GM12878 (cell line): ENCODE measurements around the gene ZC3H10. TPM values are rescaled to one million over a fixed set of nuclear protein-coding genes. Genes with fewer than 3 reads are reported as not detected.

Source experiments
- ATAC-seq: fragments of 200-7000 bp; cut with Tn5 transposase; 3 replicates; pipeline ENCODE4 v1.9.1; 2020; ENCODE audit warnings: mild to moderate bottlenecking, moderate library complexity
- BruUV-seq: library from RNA; stranded (reverse); fragments of 400-500 nt; replicated peaks from 2 replicates; lab custom pipeline; 2021; lab: Mats Ljungman, UMichigan
- CTCF ChIA-PET: fragments of 300-600 bp; sonication (Branson Sonifier 250); formaldehyde crosslinking; extraction: SDS; loops from one replicate; lab custom pipeline; 2021; ENCODE audit warnings: inconsistent platforms; lab: Yijun Ruan, JAX
- POLR2A ChIA-PET: fragments of 350-600 bp; formaldehyde crosslinking; extraction: SDS; loops from one replicate; lab custom pipeline; 2021; ENCODE audit warnings: inconsistent platforms; lab: Charles Lee
- RAD21 ChIA-PET: fragments of 300-600 bp; sonication (Branson Sonifier 250); formaldehyde crosslinking; loops from one replicate; lab custom pipeline; 2023; ENCODE audit warnings: antibody characterized with exemption; ENCODE audit not compliant: unreplicated experiment; lab: Charles Lee
- SMC1A ChIA-PET: fragments of 300-600 bp; sonication (Branson Sonifier 250); formaldehyde crosslinking; loops from one replicate; lab custom pipeline; 2023; ENCODE audit not compliant: unreplicated experiment, uncharacterized antibody; lab: Charles Lee
- DNase-seq: peaks from one replicate; pipeline ENCODE4 v3.0.0-alpha.2; 2011; ENCODE audit warnings: low read depth, low spot score
- FAIRE-seq: peaks from 3 replicates; lab custom pipeline; 2011; peaks lifted over from hg19 to GRCh38; lab: Jason Lieb, UNC
- H2AFZ ChIP-seq: 2 replicates; pipeline ENCODE4 v1.6.0; 2011; ENCODE audit warnings: low read depth, low read length, control low read depth; ENCODE audit not compliant: control insufficient read depth
- H3K27ac ChIP-seq: 2 replicates; pipeline ENCODE4 v1.5.1; 2011; ENCODE audit warnings: control low read depth; ENCODE audit not compliant: control insufficient read depth, insufficient read depth
- H3K27me3 ChIP-seq, 2 experiments: replicated peaks in 1 of 2; 2 replicates each; pipeline versions ENCODE4 v1.6.0 to v1.6.1; 2011; ENCODE audit warnings: low read length in 1 of 2; ENCODE audit not compliant: control insufficient read depth in 2 of 2, insufficient read depth in 2 of 2
- H3K36me3 ChIP-seq, 2 experiments: 2 replicates each; pipeline ENCODE4 v1.5.1; 2011; ENCODE audit warnings: low read length in 1 of 2; ENCODE audit not compliant: control insufficient read depth in 2 of 2, insufficient read depth in 2 of 2
- H3K4me1 ChIP-seq: 2 replicates; pipeline ENCODE4 v1.6.1; 2011; ENCODE audit warnings: mild to moderate bottlenecking, low read length, moderate library complexity, mixed read lengths; ENCODE audit not compliant: control insufficient read depth, insufficient read depth
- H3K4me2 ChIP-seq: 2 replicates; pipeline ENCODE4 v1.6.0; 2011; ENCODE audit warnings: control low read depth; ENCODE audit not compliant: control insufficient read depth, insufficient read depth
- H3K4me3 ChIP-seq: fragments of 200-600 bp; sonication (generic); 2 replicates; pipeline ENCODE4 v1.5.1; 2016
- H3K79me2 ChIP-seq: 2 replicates; pipeline ENCODE4 v1.6.0; 2011; ENCODE audit warnings: low read length; ENCODE audit not compliant: control insufficient read depth, insufficient read depth
- H3K9ac ChIP-seq: 2 replicates; pipeline ENCODE4 v1.8.0; 2011; ENCODE audit warnings: low read length, control low read depth, mixed read lengths; ENCODE audit not compliant: control insufficient read depth, insufficient read depth
- H3K9me3 ChIP-seq: replicated peaks from 3 replicates; pipeline ENCODE4 v1.5.1; 2011; ENCODE audit warnings: mild to moderate bottlenecking, low read length; ENCODE audit not compliant: control insufficient read depth, insufficient read depth
- H4K20me1 ChIP-seq: 2 replicates; pipeline ENCODE4 v1.6.0; 2011; ENCODE audit not compliant: control insufficient read depth, insufficient read depth
- CBFB ChIP-seq: IDR thresholded peaks from 2 replicates; pipeline ENCODE4 v1.6.1; 2016; ENCODE audit warnings: antibody characterized with exemption, low read depth
- CEBPZ ChIP-seq: fragments of 150-350 bp; IDR thresholded peaks from 2 replicates; pipeline ENCODE4 v1.6.1; 2016; ENCODE audit warnings: low read depth, low read length
- CREB1 ChIP-seq: IDR thresholded peaks from 2 replicates; pipeline ENCODE4 v1.6.1; 2012; ENCODE audit warnings: low read depth, mild to moderate bottlenecking, inconsistent platforms
- HDAC2 ChIP-seq: fragments of 200-600 bp; sonication (generic); IDR thresholded peaks from 2 replicates; pipeline ENCODE4 v1.6.1; 2017
- HDAC6 ChIP-seq: fragments of 200-600 bp; sonication (generic); IDR thresholded peaks from one replicate; pipeline ENCODE4 v1.8.0; 2017; ENCODE audit warnings: antibody characterized with exemption; ENCODE audit not compliant: unreplicated experiment
- KAT2A ChIP-seq: conservative IDR thresholded peaks from 2 replicates; pipeline ENCODE4 v1.6.1; 2011; ENCODE audit warnings: low read depth, low read length; ENCODE audit not compliant: control insufficient read depth
- NR2C2 ChIP-seq: IDR thresholded peaks from 2 replicates; pipeline ENCODE4 v1.6.1; 2011; ENCODE audit warnings: borderline replicate concordance, low read depth; ENCODE audit not compliant: control insufficient read depth, insufficient read length
- PAX5 ChIP-seq: IDR thresholded peaks from 2 replicates; pipeline ENCODE4 v1.6.1; 2011; ENCODE audit warnings: low read depth, low read length, borderline replicate concordance
- RAD51 ChIP-seq: fragments of 450-650 bp; IDR thresholded peaks from 2 replicates; pipeline ENCODE4 v1.6.1; 2016; ENCODE audit warnings: moderate library complexity, mild to moderate bottlenecking, inconsistent platforms
- RFX5 ChIP-seq: IDR thresholded peaks from 2 replicates; pipeline ENCODE4 v1.6.1; 2011; ENCODE audit warnings: low read depth, low read length, improper control_type of control experiment
- SKIL ChIP-seq: fragments of 450-650 bp; IDR thresholded peaks from 2 replicates; pipeline ENCODE4 v1.6.1; 2017; ENCODE audit warnings: mild to moderate bottlenecking, low read depth, inconsistent platforms; ENCODE audit not compliant: poor library complexity, severe bottlenecking
- SREBF2 ChIP-seq: IDR thresholded peaks from 2 replicates; pipeline ENCODE4 v1.6.1; 2012; ENCODE audit warnings: mild to moderate bottlenecking, low read length
- TAF1 ChIP-seq: IDR thresholded peaks from 2 replicates; pipeline ENCODE4 v1.6.1; 2011; ENCODE audit warnings: mild to moderate bottlenecking, low read depth, low read length, borderline replicate concordance
- TBL1XR1 ChIP-seq: IDR thresholded peaks from 2 replicates; pipeline ENCODE4 v1.6.1; 2012; ENCODE audit warnings: low read depth, low read length, improper control_type of control experiment
- ZNF24 ChIP-seq: fragments of 450-650 bp; IDR thresholded peaks from 2 replicates; pipeline ENCODE4 v1.6.1; 2017; ENCODE audit warnings: antibody characterized with exemption, mild to moderate bottlenecking
- WGBS: methylation state at CpG from one replicate; pipeline ENCODE4 v1.1.6; 2016; ENCODE audit warnings: low lambda C conversion rate; ENCODE audit not compliant: insufficient replicate concordance, insufficient coverage; ENCODE audit errors: missing lambda C conversion rate; 5-methylcytosine and 5-hydroxymethylcytosine counted together
- in situ Hi-C: fragments of 300-500 bp; cut with MboI; formaldehyde crosslinking; loops from 9 replicates; pipeline ENCODE4 v1.14.3; 2018; ENCODE audit warnings: mixed read lengths
- intact Hi-C: fragments of 100-400 bp; cut with micrococcal nuclease; formaldehyde crosslinking; loops from one replicate; pipeline ENCODE4 v1.14.2; 2022; ENCODE audit not compliant: unreplicated experiment
- polyA plus RNA-seq, 11 experiments: library from polyadenylated mRNA; depleted of rRNA in 4 of 11; unstranded in 6 of 11; stranded (reverse) in 5 of 11; fragments of >200 nt; fragmentation: Nextera tagmentation in 4 of 11; fragmentation: Illumina TruSeq in 1 of 11; extraction: Ambion mirVana in 4 of 11; extraction: Trizol in 1 of 11; gene quantifications; 1 replicate in 1 of 11; 2 replicates in 10 of 11; pipeline versions ENCODE4 v1.2.1 to v1.2.3, GENCODE V29; 2011 to 2016; ENCODE audit warnings: inconsistent platforms in 2 of 11, missing spikeins in 2 of 11, low read depth in 1 of 11
- total RNA-seq, 4 experiments: library from RNA; depleted of rRNA in 3 of 4; stranded (reverse); fragments of >200 nt in 3 of 4; fragmentation: Illumina TruSeq in 1 of 4; extraction: Trizol in 1 of 4; gene quantifications; 2 replicates each; pipeline versions ENCODE4 v1.2.1 to v1.2.3, GENCODE V29; 2013 to 2021
- TF ChIP-seq, protein P1 (sequence below), 3 experiments: IDR thresholded peaks in 2 of 3; conservative IDR thresholded peaks in 1 of 3; 2 replicates each; pipeline ENCODE4 v1.5.1; 2011; ENCODE audit warnings: low read depth in 3 of 3, low read length in 3 of 3, mild to moderate bottlenecking in 3 of 3, control low read depth in 2 of 3, moderate library complexity in 2 of 3, inconsistent platforms in 1 of 3, mixed read lengths in 1 of 3; ENCODE audit not compliant: control insufficient read depth in 2 of 3, insufficient read depth in 1 of 3; ENCODE audit errors: extremely low read depth in 1 of 3
- TF ChIP-seq, protein P2 (sequence below): IDR thresholded peaks from 2 replicates; pipeline ENCODE4 v1.6.1; 2011; ENCODE audit warnings: low read depth, low read length, improper control_type of control experiment, borderline replicate concordance

Gene ZC3H10
- total and polyA plus RNA-seq, 10 of the 15 experiments (the other 5 are each of a cell fraction or from before 2014, with no cell fraction given), result 0.56 to 6.4 (median 3.7) TPM

GRCh38 chr12:56098592-56098991 is 19.5 kb upstream of the ZC3H10 start:
- ChIA-PET POLR2A (interaction anchor here (0.7 kb wide), 1 partner anchor 12 kb away, joined by 5 read pairs; no protein-coding TSS in a partner anchor), SMC1A (no interaction called here), RAD21 (no interaction called here), CTCF (interaction anchor here (0.6 kb wide), 1 partner anchor 63 kb away, joined by 3 read pairs; no protein-coding TSS in a partner anchor)
- Histone ChIP-seq H4K20me1 (no peaks in the 10 kb centered on the region), H3K36me3 (no peaks in the 10 kb centered on the region), H2AFZ (no peak overlapping the region), H3K4me1 (no peaks in the 10 kb centered on the region), H3K9me3 (no peaks in the 10 kb centered on the region), H3K4me3 (no peak overlapping the region), H3K79me2 (no peaks in the 10 kb centered on the region), H3K27ac (no peak overlapping the region), H3K4me2 (no peak overlapping the region), H3K27me3 (peaks cover 0 to 7% of the 10 kb centered on the region in 2 experiments; a peak in 2 of 4 replicates), H3K9ac (no peak overlapping the region)
- intact Hi-C loops (no loop called here), in situ Hi-C loops (no loop called here)
- no peak for FAIRE-seq
- DNase-seq, result no peak
- BruUV-seq, result no TSS peak
- no peak for ATAC-seq
- 36% methylated on average over 3 of the region's 3 CpGs for WGBS
- no peak for TF ChIP-seq KAT2A
- TF ChIP-seq CEBPZ, result no peak
- TF ChIP-seq TBL1XR1, result no peak
- TF ChIP-seq HDAC2, result no peak
- TF ChIP-seq, protein P1, sequence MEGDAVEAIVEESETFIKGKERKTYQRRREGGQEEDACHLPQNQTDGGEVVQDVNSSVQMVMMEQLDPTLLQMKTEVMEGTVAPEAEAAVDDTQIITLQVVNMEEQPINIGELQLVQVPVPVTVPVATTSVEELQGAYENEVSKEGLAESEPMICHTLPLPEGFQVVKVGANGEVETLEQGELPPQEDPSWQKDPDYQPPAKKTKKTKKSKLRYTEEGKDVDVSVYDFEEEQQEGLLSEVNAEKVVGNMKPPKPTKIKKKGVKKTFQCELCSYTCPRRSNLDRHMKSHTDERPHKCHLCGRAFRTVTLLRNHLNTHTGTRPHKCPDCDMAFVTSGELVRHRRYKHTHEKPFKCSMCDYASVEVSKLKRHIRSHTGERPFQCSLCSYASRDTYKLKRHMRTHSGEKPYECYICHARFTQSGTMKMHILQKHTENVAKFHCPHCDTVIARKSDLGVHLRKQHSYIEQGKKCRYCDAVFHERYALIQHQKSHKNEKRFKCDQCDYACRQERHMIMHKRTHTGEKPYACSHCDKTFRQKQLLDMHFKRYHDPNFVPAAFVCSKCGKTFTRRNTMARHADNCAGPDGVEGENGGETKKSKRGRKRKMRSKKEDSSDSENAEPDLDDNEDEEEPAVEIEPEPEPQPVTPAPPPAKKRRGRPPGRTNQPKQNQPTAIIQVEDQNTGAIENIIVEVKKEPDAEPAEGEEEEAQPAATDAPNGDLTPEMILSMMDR (IDR thresholded peaks at IDR 0.05 in 2 of 3, conservative IDR thresholded peaks at IDR 0.05 in 1 of 3; ENCODE audit: control insufficient read depth in 2 of 3, extremely low read depth in 1 of 3, insufficient read depth in 1 of 3, low read depth in 3 of 3, low read length in 3 of 3), result no peak
- TF ChIP-seq PAX5, result no peak
- TF ChIP-seq, protein P2, sequence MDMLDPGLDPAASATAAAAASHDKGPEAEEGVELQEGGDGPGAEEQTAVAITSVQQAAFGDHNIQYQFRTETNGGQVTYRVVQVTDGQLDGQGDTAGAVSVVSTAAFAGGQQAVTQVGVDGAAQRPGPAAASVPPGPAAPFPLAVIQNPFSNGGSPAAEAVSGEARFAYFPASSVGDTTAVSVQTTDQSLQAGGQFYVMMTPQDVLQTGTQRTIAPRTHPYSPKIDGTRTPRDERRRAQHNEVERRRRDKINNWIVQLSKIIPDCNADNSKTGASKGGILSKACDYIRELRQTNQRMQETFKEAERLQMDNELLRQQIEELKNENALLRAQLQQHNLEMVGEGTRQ, result no peak
- no peak for TF ChIP-seq SREBF2
- TF ChIP-seq HDAC6, result no peak
- no peak for TF ChIP-seq ZNF24
- no peak for TF ChIP-seq RAD51
- no peak for TF ChIP-seq CREB1
- TF ChIP-seq RFX5, result no peak
- TF ChIP-seq NR2C2, result no peak
- TF ChIP-seq TAF1, result no peak
- no peak for TF ChIP-seq CBFB
- TF ChIP-seq SKIL, result no peak
